22Rv1 (cell line): ENCODE data around the gene SEMA4F.

Source experiments
- ZFX ChIP-seq: fragments of 450-650 bp; IDR thresholded peaks from 2 replicates; pipeline ENCODE4 v1.6.1; 2017; ENCODE audit warnings: antibody characterized with exemption, borderline replicate concordance
- TF ChIP-seq, protein P1 (sequence below): fragments of 450-650 bp; IDR thresholded peaks from 2 replicates; pipeline ENCODE4 v1.5.1; 2017; ENCODE audit warnings: mild to moderate bottlenecking

DNA sequence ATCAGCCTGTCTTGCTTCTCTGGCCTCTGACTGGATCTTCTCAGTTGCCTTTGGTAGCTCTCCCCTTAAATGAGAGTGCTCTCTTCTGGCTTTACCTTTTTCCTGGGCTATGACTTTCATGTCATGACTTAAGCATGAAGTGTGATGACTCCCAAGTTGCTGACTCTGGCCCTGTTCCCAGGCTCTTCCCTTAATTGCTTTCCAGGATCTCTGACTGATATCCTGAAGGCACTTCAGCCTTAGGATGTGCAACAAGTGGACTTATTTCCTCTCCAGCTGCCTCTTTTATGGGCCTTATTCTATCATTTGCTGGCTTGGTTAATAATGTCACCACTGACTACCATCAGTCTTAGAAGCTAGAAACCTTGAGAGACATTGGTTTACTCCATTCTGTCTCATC, 17.4 kb downstream of the SEMA4F start:
- TF ChIP-seq, protein P1, sequence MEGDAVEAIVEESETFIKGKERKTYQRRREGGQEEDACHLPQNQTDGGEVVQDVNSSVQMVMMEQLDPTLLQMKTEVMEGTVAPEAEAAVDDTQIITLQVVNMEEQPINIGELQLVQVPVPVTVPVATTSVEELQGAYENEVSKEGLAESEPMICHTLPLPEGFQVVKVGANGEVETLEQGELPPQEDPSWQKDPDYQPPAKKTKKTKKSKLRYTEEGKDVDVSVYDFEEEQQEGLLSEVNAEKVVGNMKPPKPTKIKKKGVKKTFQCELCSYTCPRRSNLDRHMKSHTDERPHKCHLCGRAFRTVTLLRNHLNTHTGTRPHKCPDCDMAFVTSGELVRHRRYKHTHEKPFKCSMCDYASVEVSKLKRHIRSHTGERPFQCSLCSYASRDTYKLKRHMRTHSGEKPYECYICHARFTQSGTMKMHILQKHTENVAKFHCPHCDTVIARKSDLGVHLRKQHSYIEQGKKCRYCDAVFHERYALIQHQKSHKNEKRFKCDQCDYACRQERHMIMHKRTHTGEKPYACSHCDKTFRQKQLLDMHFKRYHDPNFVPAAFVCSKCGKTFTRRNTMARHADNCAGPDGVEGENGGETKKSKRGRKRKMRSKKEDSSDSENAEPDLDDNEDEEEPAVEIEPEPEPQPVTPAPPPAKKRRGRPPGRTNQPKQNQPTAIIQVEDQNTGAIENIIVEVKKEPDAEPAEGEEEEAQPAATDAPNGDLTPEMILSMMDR, result no peak
- TF ChIP-seq ZFX, result no peak
